H1 (cell line): ENCODE results near the gene ARID5B. TPM values are rescaled to one million over a fixed set of nuclear protein-coding genes. Genes with fewer than 3 reads are reported as not detected.

ENCODE experiments used
- CEBPB ChIP-seq: IDR thresholded peaks from 2 replicates; pipeline ENCODE4 v1.6.1; 2012; ENCODE audit warnings: low read depth, low read length
- CREB1 ChIP-seq: IDR thresholded peaks from 2 replicates; pipeline ENCODE4 v1.6.1; 2012; ENCODE audit warnings: inconsistent platforms
- EGR1 ChIP-seq: IDR thresholded peaks from 2 replicates; pipeline ENCODE4 v1.6.1; 2011; ENCODE audit warnings: low read depth, low read length, borderline replicate concordance
- HDAC2 ChIP-seq, 2 experiments: fragments of 300-600 bp in 1 of 2; sonication (generic) in 1 of 2; IDR thresholded peaks; 2 replicates each; pipeline ENCODE4 v1.6.1; 2011 to 2012; ENCODE audit warnings: low read depth in 2 of 2, low read length in 2 of 2, mild to moderate bottlenecking in 2 of 2, moderate library complexity in 2 of 2, borderline replicate concordance in 1 of 2, inconsistent platforms in 1 of 2
- POU5F1 ChIP-seq: IDR thresholded peaks from 2 replicates; pipeline ENCODE4 v1.6.1; 2011; ENCODE audit warnings: low read depth, mild to moderate bottlenecking, low read length, moderate library complexity
- RFX5 ChIP-seq: IDR thresholded peaks from 2 replicates; pipeline ENCODE4 v1.6.1; 2011; ENCODE audit warnings: low read depth, low read length, improper control_type of control experiment, borderline replicate concordance
- RNF2 ChIP-seq: fragments of 200-900, 300-1000 bp; sonication (generic); IDR thresholded peaks from 2 replicates; pipeline ENCODE4 v1.7.1; 2016; ENCODE audit warnings: borderline replicate concordance, low read depth, mild to moderate bottlenecking, antibody characterized with exemption, low read length; ENCODE audit not compliant: poor library complexity, severe bottlenecking; ENCODE audit errors: missing control alignments
- YY1 ChIP-seq: IDR thresholded peaks from 2 replicates; pipeline ENCODE4 v1.6.1; 2011; ENCODE audit warnings: low read depth, mild to moderate bottlenecking, low read length
- polyA plus RNA-seq, 7 experiments: library from polyadenylated mRNA; depleted of rRNA in 3 of 7; stranded (reverse) in 5 of 7; unstranded in 2 of 7; fragments of >200 nt in 5 of 7; fragments of 200-250 nt in 2 of 7; gene quantifications; 1 replicate in 5 of 7; 2 replicates in 1 of 7; 4 replicates in 1 of 7; pipeline versions ENCODE4 v1.2.1 to v1.2.3, GENCODE V29; 2011 to 2013; ENCODE audit warnings: missing spikeins in 2 of 7, mixed read lengths in 2 of 7
- total RNA-seq: library from RNA; stranded (reverse); fragmentation: NEBNext Ultra II Directional; extraction: Animal tissue kit (Norgen Biotek cat#: 25700); gene quantifications from 2 replicates; pipeline ENCODE4 v1.2.1, GENCODE V29; 2021
- TF ChIP-seq, protein P1 (sequence below), 3 experiments: IDR thresholded peaks; 1 replicate in 2 of 3; 2 replicates in 1 of 3; pipeline versions ENCODE4 v1.5.1 to v1.6.1; 2011; ENCODE audit warnings: low read length in 3 of 3, mild to moderate bottlenecking in 3 of 3, inconsistent platforms in 2 of 3, low read depth in 1 of 3, moderate library complexity in 1 of 3; ENCODE audit not compliant: insufficient read depth in 1 of 3; ENCODE audit errors: control extremely low read depth in 1 of 3

The ARID5B gene
- total and polyA plus RNA-seq, 2 of the 8 experiments (the other 6 are each of a cell fraction or from before 2014, with no cell fraction given): 0.21 to 1.1 TPM

DNA sequence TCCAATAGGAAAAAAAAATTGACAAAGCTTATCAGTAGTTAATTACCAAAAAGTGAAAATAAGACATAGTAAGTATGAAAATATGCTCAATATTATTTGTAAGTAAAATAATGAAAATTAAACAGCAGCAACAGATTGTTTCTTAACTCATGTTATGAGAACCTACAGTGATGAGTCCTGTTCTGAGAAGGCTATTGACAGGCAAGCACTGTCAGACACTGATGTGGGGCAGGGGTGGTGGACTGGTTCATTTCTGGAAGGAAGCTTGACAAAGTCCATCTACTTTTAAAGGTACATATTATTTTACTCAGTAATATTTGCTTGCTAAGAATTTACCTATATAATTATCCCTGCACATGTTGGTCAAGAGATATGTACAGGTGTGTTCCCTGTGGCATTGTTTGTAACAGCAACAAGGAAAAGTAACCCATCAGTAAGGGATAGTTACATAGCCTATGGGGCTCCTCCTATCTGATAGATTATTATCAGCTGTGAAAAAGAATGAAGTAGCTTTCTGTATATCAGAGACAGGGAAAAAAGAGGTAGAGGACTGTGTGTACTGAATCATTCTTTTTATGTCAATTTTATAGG is 205.5 kb downstream of the ARID5B start (continued):
- TF ChIP-seq, protein P1, sequence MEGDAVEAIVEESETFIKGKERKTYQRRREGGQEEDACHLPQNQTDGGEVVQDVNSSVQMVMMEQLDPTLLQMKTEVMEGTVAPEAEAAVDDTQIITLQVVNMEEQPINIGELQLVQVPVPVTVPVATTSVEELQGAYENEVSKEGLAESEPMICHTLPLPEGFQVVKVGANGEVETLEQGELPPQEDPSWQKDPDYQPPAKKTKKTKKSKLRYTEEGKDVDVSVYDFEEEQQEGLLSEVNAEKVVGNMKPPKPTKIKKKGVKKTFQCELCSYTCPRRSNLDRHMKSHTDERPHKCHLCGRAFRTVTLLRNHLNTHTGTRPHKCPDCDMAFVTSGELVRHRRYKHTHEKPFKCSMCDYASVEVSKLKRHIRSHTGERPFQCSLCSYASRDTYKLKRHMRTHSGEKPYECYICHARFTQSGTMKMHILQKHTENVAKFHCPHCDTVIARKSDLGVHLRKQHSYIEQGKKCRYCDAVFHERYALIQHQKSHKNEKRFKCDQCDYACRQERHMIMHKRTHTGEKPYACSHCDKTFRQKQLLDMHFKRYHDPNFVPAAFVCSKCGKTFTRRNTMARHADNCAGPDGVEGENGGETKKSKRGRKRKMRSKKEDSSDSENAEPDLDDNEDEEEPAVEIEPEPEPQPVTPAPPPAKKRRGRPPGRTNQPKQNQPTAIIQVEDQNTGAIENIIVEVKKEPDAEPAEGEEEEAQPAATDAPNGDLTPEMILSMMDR (IDR thresholded peaks at IDR 0.05; ENCODE audit: control extremely low read depth in 1 of 3, insufficient read depth in 1 of 3, low read depth in 1 of 3, low read length in 3 of 3): no peak
- TF ChIP-seq EGR1: no peak
- no peak for TF ChIP-seq HDAC2 (IDR thresholded peaks at IDR 0.05; ENCODE audit: borderline replicate concordance in 1 of 2, low read depth in 2 of 2, low read length in 2 of 2)
- TF ChIP-seq YY1: no peak
- TF ChIP-seq POU5F1: no peak
- TF ChIP-seq RFX5: no peak
- no peak for TF ChIP-seq RNF2
- TF ChIP-seq CEBPB: no peak
- no peak for TF ChIP-seq CREB1
